Gastroesophageal sphincter (tissue), 3 donors: ENCODE results near the gene KRT82.

Experiments used
- CTCF ChIP-seq, 4 experiments: fragments of 200-600 bp in 2 of 4; fragments of 450-650 bp in 2 of 4; sonication (generic) in 1 of 4; IDR thresholded peaks; one replicate each; pipeline ENCODE4 v1.5.1; 2017 to 2019; ENCODE audit warnings: antibody characterized with exemption in 4 of 4, mild to moderate bottlenecking in 2 of 4, moderate library complexity in 2 of 4
- POLR2AphosphoS5 ChIP-seq: sonication (generic); formaldehyde crosslinking; IDR thresholded peaks from one replicate; pipeline ENCODE4 v1.6.1; 2017; ENCODE audit warnings: antibody characterized with exemption

DNA sequence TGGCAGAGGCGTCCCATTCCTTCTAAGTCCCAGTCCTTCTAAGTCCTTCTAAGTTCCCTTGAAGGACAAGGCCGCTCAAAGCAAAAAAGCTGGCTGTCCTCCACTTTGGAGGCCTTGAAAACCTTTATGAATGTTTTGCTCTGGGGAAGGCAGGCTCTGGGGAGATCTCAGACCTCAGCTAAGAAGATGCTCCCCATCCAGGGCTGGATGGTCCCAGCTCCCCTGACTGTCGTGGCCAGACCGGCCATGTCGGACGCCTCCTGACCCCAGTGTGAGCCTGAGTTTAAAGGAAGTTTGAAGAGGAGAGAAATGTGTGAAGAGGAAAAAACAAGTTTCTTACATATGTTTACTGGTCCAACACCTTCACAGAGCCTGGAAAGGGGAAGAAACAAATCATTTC is 26.6 kb downstream of the KRT82 start:
- TF ChIP-seq CTCF (IDR thresholded peaks at IDR 0.05) (no peak), POLR2AphosphoS5 (no peak)
